HepG2 (cell line): Measurements from ENCODE around the gene LLGL1. TPM values are rescaled to one million over a fixed set of nuclear protein-coding genes. Genes with fewer than 3 reads are reported as not detected.

Source experiments
- CBX1 ChIP-seq: IDR thresholded peaks from one replicate; pipeline ENCODE4 v1.6.1; 2016; ENCODE audit warnings: antibody characterized with exemption, low read depth
- GLMP ChIP-seq: sonication (generic); formaldehyde crosslinking; IDR thresholded peaks from 2 replicates; pipeline ENCODE4 v1.9.0; 2021; ENCODE audit warnings: missing genetic modification reagents, mild to moderate bottlenecking, borderline replicate concordance
- HNF1B ChIP-seq: sonication (generic); formaldehyde crosslinking; IDR thresholded peaks from 2 replicates; pipeline ENCODE4 v1.5.1; 2020; ENCODE audit warnings: mild to moderate bottlenecking, moderate library complexity, missing genetic modification reagents
- HOMEZ ChIP-seq: IDR thresholded peaks from 2 replicates; pipeline ENCODE4 v1.6.1; 2016; ENCODE audit warnings: low read depth
- KLF9 ChIP-seq: IDR thresholded peaks from 2 replicates; pipeline ENCODE4 v1.6.1; 2016; ENCODE audit warnings: low read depth
- MYNN ChIP-seq: sonication (generic); formaldehyde crosslinking; IDR thresholded peaks from 2 replicates; pipeline ENCODE4 v1.4.0; 2020; ENCODE audit warnings: mild to moderate bottlenecking, low read depth, missing genetic modification reagents
- POGZ ChIP-seq: sonication (generic); formaldehyde crosslinking; IDR thresholded peaks from 2 replicates; pipeline ENCODE4 v1.4.0; 2020; ENCODE audit warnings: mild to moderate bottlenecking, missing genetic modification reagents
- RBFOX2 ChIP-seq: fragments of 200-400 bp; formaldehyde crosslinking; IDR thresholded peaks from 2 replicates; pipeline ENCODE4 v1.6.1; 2017; ENCODE audit warnings: low read depth, mild to moderate bottlenecking, low read length
- SALL2 ChIP-seq: sonication (generic); formaldehyde crosslinking; IDR thresholded peaks from 2 replicates; pipeline ENCODE4 v1.8.1; 2023; ENCODE audit warnings: mild to moderate bottlenecking, missing genetic modification reagents, inconsistent platforms
- TCF7L2 ChIP-seq: IDR thresholded peaks from 2 replicates; pipeline ENCODE4 v1.6.1; 2011; ENCODE audit warnings: mild to moderate bottlenecking, low read depth, low read length, moderate library complexity
- XRCC5 ChIP-seq: fragments of 200-400 bp; formaldehyde crosslinking; optimal IDR thresholded peaks from 2 replicates; pipeline ENCODE3; 2017; ENCODE audit warnings: mild to moderate bottlenecking, low read length
- ZBTB2 ChIP-seq: sonication (generic); formaldehyde crosslinking; IDR thresholded peaks from 2 replicates; pipeline ENCODE4 v1.8.0; 2022; ENCODE audit warnings: low read depth, missing genetic modification reagents
- ZBTB33 ChIP-seq: sonication (generic); formaldehyde crosslinking; IDR thresholded peaks from 2 replicates; pipeline ENCODE4 v1.4.0; 2020; ENCODE audit warnings: missing genetic modification reagents
- ZBTB7B ChIP-seq: sonication (generic); formaldehyde crosslinking; IDR thresholded peaks from 2 replicates; pipeline ENCODE4 v1.4.0; 2020; ENCODE audit warnings: missing genetic modification reagents
- ZFX ChIP-seq: sonication (generic); formaldehyde crosslinking; IDR thresholded peaks from 2 replicates; pipeline ENCODE4 v1.4.0; 2020; ENCODE audit warnings: mild to moderate bottlenecking, low read depth, missing genetic modification reagents, moderate library complexity
- ZNF274 ChIP-seq: sonication (generic); formaldehyde crosslinking; IDR thresholded peaks from 2 replicates; pipeline ENCODE4 v1.5.1; 2020; ENCODE audit warnings: mild to moderate bottlenecking, missing genetic modification reagents
- ZNF75D ChIP-seq: sonication (generic); formaldehyde crosslinking; IDR thresholded peaks from 2 replicates; pipeline ENCODE4 v1.8.1; 2023; ENCODE audit warnings: missing genetic modification reagents, mild to moderate bottlenecking, borderline replicate concordance
- ZNF891 ChIP-seq: sonication (generic); formaldehyde crosslinking; IDR thresholded peaks from 2 replicates; pipeline ENCODE4 v1.5.0; 2020; ENCODE audit warnings: mild to moderate bottlenecking, missing genetic modification reagents
- polyA plus RNA-seq, 8 experiments: library from polyadenylated mRNA; depleted of rRNA in 3 of 8; stranded (reverse) in 7 of 8; unstranded in 1 of 8; fragments of >200 nt; fragmentation: Illumina TruSeq in 4 of 8; extraction: Trizol in 4 of 8; gene quantifications; 2 replicates each; pipeline versions ENCODE4 v1.2.1 to v1.2.3, GENCODE V29; 2011 to 2016; ENCODE audit warnings: low read depth in 4 of 8, missing spikeins in 1 of 8, mixed read lengths in 1 of 8; ENCODE audit not compliant: insufficient read depth in 1 of 8
- total RNA-seq, 5 experiments: library from RNA; depleted of rRNA; stranded (reverse); fragments of >200 nt; fragmentation: Illumina TruSeq; extraction: Trizol; gene quantifications; 2 replicates each; pipeline ENCODE4 v1.2.3, GENCODE V29; 2016; ENCODE audit warnings: low read depth in 1 of 5
- TF ChIP-seq, protein P1 (sequence below): IDR thresholded peaks from 2 replicates; pipeline ENCODE4 v1.4.0; 2020; ENCODE audit warnings: mild to moderate bottlenecking, missing genetic modification reagents

The LLGL1 gene
- total and polyA plus RNA-seq, 2 of the 13 experiments (the other 11 are each of a cell fraction or from before 2014, with no cell fraction given) = 15.0 to 15.3 TPM

- TF ChIP-seq, protein P1, sequence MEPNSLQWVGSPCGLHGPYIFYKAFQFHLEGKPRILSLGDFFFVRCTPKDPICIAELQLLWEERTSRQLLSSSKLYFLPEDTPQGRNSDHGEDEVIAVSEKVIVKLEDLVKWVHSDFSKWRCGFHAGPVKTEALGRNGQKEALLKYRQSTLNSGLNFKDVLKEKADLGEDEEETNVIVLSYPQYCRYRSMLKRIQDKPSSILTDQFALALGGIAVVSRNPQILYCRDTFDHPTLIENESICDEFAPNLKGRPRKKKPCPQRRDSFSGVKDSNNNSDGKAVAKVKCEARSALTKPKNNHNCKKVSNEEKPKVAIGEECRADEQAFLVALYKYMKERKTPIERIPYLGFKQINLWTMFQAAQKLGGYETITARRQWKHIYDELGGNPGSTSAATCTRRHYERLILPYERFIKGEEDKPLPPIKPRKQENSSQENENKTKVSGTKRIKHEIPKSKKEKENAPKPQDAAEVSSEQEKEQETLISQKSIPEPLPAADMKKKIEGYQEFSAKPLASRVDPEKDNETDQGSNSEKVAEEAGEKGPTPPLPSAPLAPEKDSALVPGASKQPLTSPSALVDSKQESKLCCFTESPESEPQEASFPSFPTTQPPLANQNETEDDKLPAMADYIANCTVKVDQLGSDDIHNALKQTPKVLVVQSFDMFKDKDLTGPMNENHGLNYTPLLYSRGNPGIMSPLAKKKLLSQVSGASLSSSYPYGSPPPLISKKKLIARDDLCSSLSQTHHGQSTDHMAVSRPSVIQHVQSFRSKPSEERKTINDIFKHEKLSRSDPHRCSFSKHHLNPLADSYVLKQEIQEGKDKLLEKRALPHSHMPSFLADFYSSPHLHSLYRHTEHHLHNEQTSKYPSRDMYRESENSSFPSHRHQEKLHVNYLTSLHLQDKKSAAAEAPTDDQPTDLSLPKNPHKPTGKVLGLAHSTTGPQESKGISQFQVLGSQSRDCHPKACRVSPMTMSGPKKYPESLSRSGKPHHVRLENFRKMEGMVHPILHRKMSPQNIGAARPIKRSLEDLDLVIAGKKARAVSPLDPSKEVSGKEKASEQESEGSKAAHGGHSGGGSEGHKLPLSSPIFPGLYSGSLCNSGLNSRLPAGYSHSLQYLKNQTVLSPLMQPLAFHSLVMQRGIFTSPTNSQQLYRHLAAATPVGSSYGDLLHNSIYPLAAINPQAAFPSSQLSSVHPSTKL (CRISPR knock-in tag) = peak; percentile 24; the same call in 1 of the 2 replicates
- no peak for TF ChIP-seq MYNN (CRISPR knock-in tag)
- TF ChIP-seq HNF1B (CRISPR knock-in tag) = peak; percentile 82; the same call in 1 of the 2 replicates
- TF ChIP-seq ZBTB33 (CRISPR knock-in tag) = no peak
- TF ChIP-seq ZNF274 = no peak
- TF ChIP-seq ZFX (CRISPR knock-in tag) = peak; percentile 68
- TF ChIP-seq CBX1 = no peak
- peak; percentile 86 for TF ChIP-seq RBFOX2
- peak; percentile 61 for TF ChIP-seq ZBTB2 (CRISPR knock-in tag)
- peak; percentile 32; the same call in 1 of the 2 replicates for TF ChIP-seq ZNF891 (CRISPR knock-in tag)
- no peak for TF ChIP-seq HOMEZ
- 0 out of 2 replicates have a peak, but pooled peaks have one; percentile 11 for TF ChIP-seq POGZ (CRISPR knock-in tag)
- 0 out of 2 replicates have a peak, but pooled peaks have one; percentile 5 for TF ChIP-seq ZBTB7B (CRISPR knock-in tag)
- TF ChIP-seq GLMP (CRISPR knock-in tag) = no peak
- TF ChIP-seq ZNF75D (CRISPR knock-in tag) = no peak
- peak; percentile 19; the same call in 1 of the 2 replicates for TF ChIP-seq KLF9 (CRISPR knock-in tag)
- no peak for TF ChIP-seq TCF7L2
- TF ChIP-seq XRCC5 = no peak
- TF ChIP-seq SALL2 (CRISPR knock-in tag) = peak; percentile 36; the same call in 1 of the 2 replicates
Measured at GRCh38 chr17:18182978-18183333, 42.5 kb upstream of the LLGL1 start (continued).
